Epithelial cell of esophagus (primary cell): ENCODE data around the gene AUTS2.

ENCODE experiments used
- DNase-seq: peaks from one replicate; pipeline ENCODE4 v3.0.0; 2010; ENCODE audit warnings: low read depth
- H3K4me3 ChIP-seq: 2 replicates; pipeline ENCODE4 v1.5.1; 2011; ENCODE audit warnings: mild to moderate bottlenecking, low read length, control low read depth
- CTCF ChIP-seq: IDR thresholded peaks from 2 replicates; pipeline ENCODE4 v1.5.1; 2011; ENCODE audit warnings: low read depth, mild to moderate bottlenecking, low read length, control low read depth, inconsistent platforms; ENCODE audit not compliant: insufficient read depth; ENCODE audit errors: missing control alignments

AUTS2 gene

GRCh38 chr7:69599286-69599954 lies 1.1 kb downstream of the AUTS2 start:
- TF ChIP-seq CTCF, result no peak
- H3K4me3 ChIP-seq, result peak overlapping the region; percentile 25
- no peak for DNase-seq

- no peak overlapping the region for H3K4me3 ChIP-seq
- TF ChIP-seq CTCF, result no peak
- DNase-seq, result no peak
These were observed 1.9 kb downstream of the AUTS2 start for GRCh38 chr7:69599955-69600709.

GRCh38 chr7:69600710-69601519 lies 2.6 kb downstream of the AUTS2 start:
- TF ChIP-seq CTCF, result no peak
- no peak overlapping the region for H3K4me3 ChIP-seq
- no peak for DNase-seq

- DNase-seq, result no peak
- no peak overlapping the region for H3K4me3 ChIP-seq
- TF ChIP-seq CTCF, result no peak
These were observed 4.2 kb downstream of the AUTS2 start for GRCh38 chr7:69602522-69602921.

GRCh38 chr7:69603351-69603750 lies 5.1 kb downstream of the AUTS2 start:
- no peak for DNase-seq
- no peak overlapping the region for H3K4me3 ChIP-seq
- TF ChIP-seq CTCF, result no peak

GRCh38 chr7:69603937-69604494 lies 5.7 kb downstream of the AUTS2 start:
- no peak overlapping the region for H3K4me3 ChIP-seq
- DNase-seq, result no peak
- no peak for TF ChIP-seq CTCF
